ENCODE measurements around the gene SNRPD3.
"Not testable (repeated sequence)": the region's sequence is repeated elsewhere in the genome, so short reads cannot be mapped to it uniquely, and the experiment has no call there.

Gene SNRPD3

GRCh38 chr22:24591286-24591830 lies 35.6 kb downstream of the SNRPD3 start:
- no peak overlapping the region for H2BK5ac ChIP-seq (ENCODE audit: low read depth, low read length, poor library complexity)
- peaks cover 9% of the 10 kb centered on the region for H3K79me1 ChIP-seq (ENCODE audit: low read length)
- no peak overlapping the region for H3K4me2 ChIP-seq (ENCODE audit: low read length)
- no peak overlapping the region for H3K9ac ChIP-seq (ENCODE audit: low read length)
- no peak overlapping the region for H2AK5ac ChIP-seq (ENCODE audit: low read length)
- no peak overlapping the region for H2BK12ac ChIP-seq (ENCODE audit: low read length)
- H4K12ac ChIP-seq (ENCODE audit: low read depth, low read length) = no peak overlapping the region
- H3K27me3 ChIP-seq (ENCODE audit: insufficient read depth, low read length) = no peaks in the 10 kb centered on the region
- no peak overlapping the region for H3K18ac ChIP-seq (ENCODE audit: low read length)
- DNase-seq = no peak
- H4K91ac ChIP-seq (ENCODE audit: low read depth, low read length) = no peak overlapping the region
- H4K8ac ChIP-seq (ENCODE audit: low read depth, low read length) = no peak overlapping the region
- no peak overlapping the region for H3K14ac ChIP-seq (ENCODE audit: low read length)
- H3K9me3 ChIP-seq (ENCODE audit: insufficient read depth, low read depth, low read length) = peaks cover 1% of the 10 kb centered on the region
- H3K79me2 ChIP-seq (ENCODE audit: control insufficient read depth, insufficient read depth, low read length, poor library complexity) = peaks cover 4% of the 10 kb centered on the region
- no peak overlapping the region for H3K4me3 ChIP-seq (ENCODE audit: low read depth, low read length)
- no peak overlapping the region for H3K27ac ChIP-seq (ENCODE audit: low read depth, low read length)
- no peak overlapping the region for H3K4ac ChIP-seq (ENCODE audit: low read depth, low read length)
- no peak overlapping the region for H3K23ac ChIP-seq (ENCODE audit: low read length)
- peaks cover 14 to 15% of the 10 kb centered on the region in 2 experiments for H3K36me3 ChIP-seq (ENCODE audit: control insufficient read depth in 1 of 2, insufficient read depth in 2 of 2, low read length in 2 of 2)
- H2BK120ac ChIP-seq (ENCODE audit: insufficient read depth, low read length, poor library complexity) = no peak overlapping the region
- no CpG with 5 or more reads among the region's 6 CpGs for WGBS (ENCODE audit: extremely low coverage, insufficient coverage, insufficient read length)
- no peak overlapping the region for H2AFZ ChIP-seq (ENCODE audit: insufficient read depth, low read length, poor library complexity)
- H3K4me1 ChIP-seq (ENCODE audit: control insufficient read depth in 1 of 2, insufficient read depth in 2 of 2, low read length in 2 of 2) = peaks cover 11% of the 10 kb centered on the region in 2 experiments

GRCh38 chr22:24592058-24592850 lies 36.5 kb downstream of the SNRPD3 start:
- Histone ChIP-seq H4K91ac (ENCODE audit: low read depth, low read length) (peak overlapping the region; percentile 82), H3K4ac (ENCODE audit: low read depth, low read length) (peak overlapping the region; percentile 65), H2BK12ac (ENCODE audit: low read length) (peak overlapping the region; percentile 18), H3K9ac (ENCODE audit: low read length) (peak overlapping the region; percentile 77), H3K9me3 (ENCODE audit: insufficient read depth, low read depth, low read length) (peaks cover 1% of the 10 kb centered on the region), H3K4me2 (ENCODE audit: low read length) (peak overlapping the region; percentile 94), H3K79me2 (ENCODE audit: control insufficient read depth, insufficient read depth, low read length, poor library complexity) (peaks cover 4% of the 10 kb centered on the region), H4K8ac (ENCODE audit: low read depth, low read length) (peak overlapping the region; percentile 88), H3K4me1 (ENCODE audit: control insufficient read depth in 1 of 2, insufficient read depth in 2 of 2, low read length in 2 of 2) (peaks cover 11% of the 10 kb centered on the region in 2 experiments), H2BK120ac (ENCODE audit: insufficient read depth, low read length, poor library complexity) (peak overlapping the region; percentile 44), H2AFZ (ENCODE audit: insufficient read depth, low read length, poor library complexity) (peak overlapping the region; percentile 38), H3K79me1 (ENCODE audit: low read length) (peaks cover 9% of the 10 kb centered on the region), H2BK5ac (ENCODE audit: low read depth, low read length, poor library complexity) (peak overlapping the region; percentile 10), H3K27ac (ENCODE audit: low read depth, low read length) (no peak overlapping the region), H4K12ac (ENCODE audit: low read depth, low read length) (peak overlapping the region; percentile 70), H3K36me3 (ENCODE audit: control insufficient read depth in 1 of 2, insufficient read depth in 2 of 2, low read length in 2 of 2) (peaks cover 13 to 15% of the 10 kb centered on the region in 2 experiments), H3K4me3 (ENCODE audit: low read depth, low read length) (peak overlapping the region; percentile 79), H3K14ac (ENCODE audit: low read length) (peak overlapping the region; percentile 73), H2AK5ac (ENCODE audit: low read length) (peak overlapping the region; percentile 64), H3K18ac (ENCODE audit: low read length) (peak overlapping the region; percentile 71), H3K27me3 (ENCODE audit: insufficient read depth, low read length) (no peaks in the 10 kb centered on the region), H3K23ac (ENCODE audit: low read length) (no peak overlapping the region)
- DNase-seq = no peak
- no CpG with 5 or more reads among the region's 33 CpGs for WGBS (ENCODE audit: extremely low coverage, insufficient coverage, insufficient read length)

GRCh38 chr22:24592851-24593558 lies 37.2 kb downstream of the SNRPD3 start, which contains the start of gene LRRC75B:
Gene LRRC75B, minus strand, starts transcription at chr22:24593073. Its CDS starts 34 bp downstream, at chr22:24593039.
- H2BK5ac ChIP-seq (ENCODE audit: low read depth, low read length, poor library complexity) = peak within 1 kb of the TSS; percentile 10
- peak within 1 kb of the TSS; percentile 88 for H4K8ac ChIP-seq (ENCODE audit: low read depth, low read length)
- H3K27me3 ChIP-seq (ENCODE audit: insufficient read depth, low read length) = no peaks in the 10 kb centered on the region
- H3K4me2 ChIP-seq (ENCODE audit: low read length) = peak within 1 kb of the TSS; percentile 94
- peak within 1 kb of the TSS; percentile 73 for H3K14ac ChIP-seq (ENCODE audit: low read length)
- H3K27ac ChIP-seq (ENCODE audit: low read depth, low read length) = no peak within 1 kb of the TSS
- H3K9ac ChIP-seq (ENCODE audit: low read length) = peak within 1 kb of the TSS; percentile 77
- H3K4me3 ChIP-seq (ENCODE audit: low read depth, low read length) = peak within 1 kb of the TSS; percentile 79
- peak; percentile 15 to 24 for DNase-seq
- WGBS (ENCODE audit: extremely low coverage, insufficient coverage, insufficient read length) = no CpG with 5 or more reads among the region's 72 CpGs
- H3K79me2 ChIP-seq (ENCODE audit: control insufficient read depth, insufficient read depth, low read length, poor library complexity) = peaks cover 4% of the 10 kb centered on the region
- peaks cover 7 to 10% of the 10 kb centered on the region in 2 experiments for H3K36me3 ChIP-seq (ENCODE audit: control insufficient read depth in 1 of 2, insufficient read depth in 2 of 2, low read length in 2 of 2)
- peak within 1 kb of the TSS; percentile 64 for H2AK5ac ChIP-seq (ENCODE audit: low read length)
- H3K79me1 ChIP-seq (ENCODE audit: low read length) = peaks cover 9% of the 10 kb centered on the region
- H4K91ac ChIP-seq (ENCODE audit: low read depth, low read length) = peak within 1 kb of the TSS; percentile 82
- peak within 1 kb of the TSS; percentile 38 for H2AFZ ChIP-seq (ENCODE audit: insufficient read depth, low read length, poor library complexity)
- H3K4me1 ChIP-seq (ENCODE audit: control insufficient read depth in 1 of 2, insufficient read depth in 2 of 2, low read length in 2 of 2) = peaks cover 11% of the 10 kb centered on the region in 2 experiments
- peak within 1 kb of the TSS; percentile 72 for H2BK12ac ChIP-seq (ENCODE audit: low read length)
- peaks cover 1% of the 10 kb centered on the region for H3K9me3 ChIP-seq (ENCODE audit: insufficient read depth, low read depth, low read length)
- H4K12ac ChIP-seq (ENCODE audit: low read depth, low read length) = peak within 1 kb of the TSS; percentile 70
- H3K4ac ChIP-seq (ENCODE audit: low read depth, low read length) = peak within 1 kb of the TSS; percentile 65
- peak within 1 kb of the TSS; percentile 83 for H3K18ac ChIP-seq (ENCODE audit: low read length)
- H2BK120ac ChIP-seq (ENCODE audit: insufficient read depth, low read length, poor library complexity) = peak within 1 kb of the TSS; percentile 44
- no peak within 1 kb of the TSS for H3K23ac ChIP-seq (ENCODE audit: low read length)

- H3K27ac ChIP-seq (ENCODE audit: low read depth, low read length); H2BK120ac ChIP-seq (ENCODE audit: insufficient read depth, low read length, poor library complexity); H3K4ac ChIP-seq (ENCODE audit: low read depth, low read length); H2AFZ ChIP-seq (ENCODE audit: insufficient read depth, low read length, poor library complexity); H4K91ac ChIP-seq (ENCODE audit: low read depth, low read length); H3K18ac ChIP-seq (ENCODE audit: low read length); H4K12ac ChIP-seq (ENCODE audit: low read depth, low read length); H3K79me1 ChIP-seq (ENCODE audit: low read length); H2AK5ac ChIP-seq (ENCODE audit: low read length); H3K9ac ChIP-seq (ENCODE audit: low read length); H3K14ac ChIP-seq (ENCODE audit: low read length); H2BK12ac ChIP-seq (ENCODE audit: low read length); H3K4me3 ChIP-seq (ENCODE audit: low read depth, low read length); H3K36me3 ChIP-seq (ENCODE audit: control insufficient read depth in 1 of 2, insufficient read depth in 2 of 2, low read length in 2 of 2); H3K79me2 ChIP-seq (ENCODE audit: control insufficient read depth, insufficient read depth, low read length, poor library complexity); H3K27me3 ChIP-seq (ENCODE audit: insufficient read depth, low read length); DNase-seq; H3K4me2 ChIP-seq (ENCODE audit: low read length); H2BK5ac ChIP-seq (ENCODE audit: low read depth, low read length, poor library complexity); H3K23ac ChIP-seq (ENCODE audit: low read length); H3K9me3 ChIP-seq (ENCODE audit: insufficient read depth, low read depth, low read length): not testable (repeated sequence)
- Histone ChIP-seq H4K8ac (ENCODE audit: low read depth, low read length) (peak overlapping the region; percentile 88), H3K4me1 (ENCODE audit: control insufficient read depth in 1 of 2, insufficient read depth in 2 of 2, low read length in 2 of 2) (peaks cover 11% of the 10 kb centered on the region in 2 experiments)
- no CpG with 5 or more reads among the region's 10 CpGs for whole genome bisulfite sequencing (ENCODE audit: extremely low coverage, insufficient coverage, insufficient read length)
Measured at GRCh38 chr22:24593559-24593835, 37.7 kb downstream of the SNRPD3 start.
